GM12892 (cell line): Measurements from ENCODE around the gene HOXB9.

Source experiments
- POLR2A ChIP-seq: IDR thresholded peaks from 2 replicates; pipeline ENCODE4 v1.6.1; 2011; ENCODE audit warnings: low read depth, low read length, control low read depth
- POLR2AphosphoS5 ChIP-seq: IDR thresholded peaks from 2 replicates; pipeline ENCODE4 v1.6.1; 2011; ENCODE audit warnings: low read depth, low read length, control low read depth
- TAF1 ChIP-seq: IDR thresholded peaks from 2 replicates; pipeline ENCODE4 v1.6.1; 2011; ENCODE audit warnings: low read depth, mild to moderate bottlenecking, control low read depth, low read length, borderline replicate concordance

GRCh38 chr17:48609759-48610281, 16.3 kb downstream of the HOXB9 start:
- no peak for TF ChIP-seq POLR2A
- no peak for TF ChIP-seq POLR2AphosphoS5
- no peak for TF ChIP-seq TAF1
